ENCODE data around the gene ERMP1. TPM values are rescaled to one million over a fixed set of nuclear protein-coding genes. Genes with fewer than 3 reads are reported as not detected.
"Not testable (repeated sequence)": the region's sequence is repeated elsewhere in the genome, so short reads cannot be mapped to it uniquely, and the experiment has no call there.

Gene ERMP1
- polyA plus RNA-seq, 1 of the 3 experiments (the other 2 are of a cell fraction), result 5.9 TPM

DNA sequence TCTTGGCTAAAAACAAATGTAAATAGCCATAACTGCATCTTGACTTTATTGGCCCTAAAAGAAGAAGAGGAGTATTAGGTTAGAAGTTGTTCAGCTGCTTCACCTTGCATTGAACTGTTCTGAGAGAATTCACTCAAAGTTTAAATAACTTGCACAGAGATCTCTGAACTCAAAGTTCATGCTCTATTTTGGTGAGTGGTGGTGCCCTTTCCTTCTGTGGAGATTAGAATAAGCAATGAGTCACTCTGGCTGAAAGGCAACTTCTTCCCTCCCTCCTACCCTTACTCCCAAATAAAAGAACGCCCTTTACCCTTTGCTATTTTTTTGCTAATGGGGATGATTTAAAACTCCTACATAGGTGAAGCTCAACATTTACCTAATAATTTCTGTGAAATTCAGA lies 48.9 kb downstream of the ERMP1 start (continued):
- TF ChIP-seq, protein P1, sequence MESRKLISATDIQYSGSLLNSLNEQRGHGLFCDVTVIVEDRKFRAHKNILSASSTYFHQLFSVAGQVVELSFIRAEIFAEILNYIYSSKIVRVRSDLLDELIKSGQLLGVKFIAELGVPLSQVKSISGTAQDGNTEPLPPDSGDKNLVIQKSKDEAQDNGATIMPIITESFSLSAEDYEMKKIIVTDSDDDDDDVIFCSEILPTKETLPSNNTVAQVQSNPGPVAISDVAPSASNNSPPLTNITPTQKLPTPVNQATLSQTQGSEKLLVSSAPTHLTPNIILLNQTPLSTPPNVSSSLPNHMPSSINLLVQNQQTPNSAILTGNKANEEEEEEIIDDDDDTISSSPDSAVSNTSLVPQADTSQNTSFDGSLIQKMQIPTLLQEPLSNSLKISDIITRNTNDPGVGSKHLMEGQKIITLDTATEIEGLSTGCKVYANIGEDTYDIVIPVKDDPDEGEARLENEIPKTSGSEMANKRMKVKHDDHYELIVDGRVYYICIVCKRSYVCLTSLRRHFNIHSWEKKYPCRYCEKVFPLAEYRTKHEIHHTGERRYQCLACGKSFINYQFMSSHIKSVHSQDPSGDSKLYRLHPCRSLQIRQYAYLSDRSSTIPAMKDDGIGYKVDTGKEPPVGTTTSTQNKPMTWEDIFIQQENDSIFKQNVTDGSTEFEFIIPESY (IDR thresholded peaks at IDR 0.05; ENCODE audit: borderline replicate concordance, low read depth), result no peak

DNA sequence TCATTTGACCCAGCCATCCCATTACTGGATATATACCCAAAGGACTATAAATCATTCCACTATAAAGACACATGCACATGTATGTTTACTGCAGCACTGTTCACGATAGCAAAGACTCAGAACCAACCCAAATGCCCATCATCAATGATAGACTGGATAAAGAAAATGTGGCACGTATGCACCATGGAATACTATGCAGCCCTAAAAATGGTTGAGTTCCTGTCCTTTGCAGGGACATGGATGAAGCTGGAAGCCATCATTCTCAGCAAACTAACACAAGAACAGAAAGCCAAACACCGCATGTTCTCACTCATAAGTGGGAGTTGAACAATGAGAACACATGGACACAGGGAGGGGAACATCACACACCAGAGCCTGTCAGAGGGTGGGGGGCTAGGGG lies 49.5 kb downstream of the ERMP1 start:
- H3F3A ChIP-seq (replicated peaks; ENCODE audit: insufficient read depth); CTCF ChIA-PET; H3K4me1 ChIP-seq (ENCODE audit: control insufficient read depth in 1 of 2, insufficient read depth in 2 of 2, low read depth in 1 of 2, low read length in 1 of 2); H3K9me2 ChIP-seq; H3K27me3 ChIP-seq (ENCODE audit: insufficient read depth); H3K9ac ChIP-seq; H3K4me3 ChIP-seq (ENCODE audit: low read depth in 2 of 2, low read length in 1 of 2); H3K9me3 ChIP-seq; H3K79me2 ChIP-seq (ENCODE audit: insufficient read depth); H3K27ac ChIP-seq (ENCODE audit: low read depth in 2 of 2, low read length in 1 of 2); DNase-seq; H4K20me1 ChIP-seq (ENCODE audit: insufficient read depth); H3K4me2 ChIP-seq; H2AFZ ChIP-seq (ENCODE audit: low read depth); POLR2A ChIA-PET: not testable (repeated sequence)
- 95% methylated on average over 3 of the region's 3 CpGs for WGBS (ENCODE audit: low lambda C conversion rate)
- peaks cover 38 to 49% of the 10 kb centered on the region in 2 experiments for H3K36me3 ChIP-seq (replicated peaks in 1 of 2; ENCODE audit: control insufficient read depth in 1 of 2, insufficient read depth in 2 of 2, low read length in 1 of 2)

DNA sequence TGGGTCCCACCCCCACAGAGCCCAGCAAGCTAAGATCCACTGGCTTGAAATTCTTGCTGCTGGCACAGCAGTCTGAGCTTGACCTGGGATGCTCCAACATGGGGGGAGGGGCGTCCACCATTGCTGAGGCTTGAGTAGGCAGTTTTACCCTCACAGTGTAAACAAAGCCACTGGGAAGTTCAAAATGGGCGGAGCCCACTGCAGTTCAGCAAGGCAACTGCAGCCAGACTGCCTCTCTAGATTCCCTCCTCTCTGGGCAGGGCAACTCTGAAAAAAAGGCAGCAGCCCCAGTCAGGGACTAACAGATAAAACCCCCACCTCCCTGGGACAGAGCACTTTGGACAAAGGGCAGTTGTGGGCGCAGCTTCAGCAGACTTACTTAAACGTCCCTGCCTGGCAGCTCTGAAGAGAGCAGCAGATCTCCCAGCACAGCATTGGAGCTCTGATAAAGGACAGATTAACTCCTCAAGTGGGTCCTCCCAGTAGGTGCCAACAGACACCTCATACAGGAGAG lies 53.2 kb downstream of the ERMP1 start:
- H4K20me1 ChIP-seq (ENCODE audit: insufficient read depth); H3K4me3 ChIP-seq (ENCODE audit: low read depth in 2 of 2, low read length in 1 of 2); H2AFZ ChIP-seq (ENCODE audit: low read depth); H3F3A ChIP-seq (replicated peaks; ENCODE audit: insufficient read depth); H3K4me2 ChIP-seq; CTCF ChIA-PET; H3K4me1 ChIP-seq (ENCODE audit: control insufficient read depth in 1 of 2, insufficient read depth in 2 of 2, low read depth in 1 of 2, low read length in 1 of 2); DNase-seq; H3K27me3 ChIP-seq (ENCODE audit: insufficient read depth); H3K79me2 ChIP-seq (ENCODE audit: insufficient read depth); POLR2A ChIA-PET; H3K9ac ChIP-seq; H3K9me2 ChIP-seq; H3K27ac ChIP-seq (ENCODE audit: low read depth in 2 of 2, low read length in 1 of 2): not testable (repeated sequence)
- 95% methylated on average over 3 of the region's 4 CpGs for WGBS (ENCODE audit: low lambda C conversion rate)
- Histone ChIP-seq H3K36me3 (replicated peaks in 1 of 2; ENCODE audit: control insufficient read depth in 1 of 2, insufficient read depth in 2 of 2, low read length in 1 of 2) (peaks cover 50 to 71% of the 10 kb centered on the region in 2 experiments), H3K9me3 (peaks cover 18% of the 10 kb centered on the region)

DNA sequence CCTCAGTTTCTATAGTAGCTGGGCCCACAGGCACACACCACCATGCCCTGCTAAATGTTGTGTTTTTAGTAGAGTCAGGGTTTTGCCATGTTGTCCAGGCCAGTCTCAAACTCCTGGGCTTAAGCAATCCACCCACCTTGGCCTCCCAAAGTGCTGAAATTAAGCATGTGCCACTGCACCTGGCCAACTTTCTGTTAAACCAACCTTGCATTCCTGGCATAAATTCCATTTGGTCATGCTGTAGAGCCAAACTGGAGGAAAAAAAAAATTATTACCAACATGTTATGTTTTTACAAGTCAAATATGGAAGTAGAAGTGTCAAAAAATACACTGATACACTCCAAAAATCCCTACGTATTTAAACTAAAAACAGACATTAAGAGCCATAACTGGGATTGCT lies 54.1 kb downstream of the ERMP1 start:
- DNase-seq, result no peak
- 100% methylated on average over 1 of the region's 1 CpG for WGBS (ENCODE audit: low lambda C conversion rate)
- POLR2A ChIA-PET, result no interaction called here
- Histone ChIP-seq H3F3A (replicated peaks; ENCODE audit: insufficient read depth) (peaks cover 10% of the 10 kb centered on the region), H3K27me3 (ENCODE audit: insufficient read depth) (no peaks in the 10 kb centered on the region), H3K36me3 (replicated peaks in 1 of 2; ENCODE audit: control insufficient read depth in 1 of 2, insufficient read depth in 2 of 2, low read length in 1 of 2) (peaks cover 57 to 79% of the 10 kb centered on the region in 2 experiments), H3K79me2 (ENCODE audit: insufficient read depth) (no peaks in the 10 kb centered on the region), H3K9me2 (no peaks in the 10 kb centered on the region), H3K27ac (ENCODE audit: low read depth in 2 of 2, low read length in 1 of 2) (no peak overlapping the region), H2AFZ (ENCODE audit: low read depth) (no peak overlapping the region), H3K9me3 (peaks cover 18% of the 10 kb centered on the region), H4K20me1 (ENCODE audit: insufficient read depth) (no peaks in the 10 kb centered on the region), H3K4me2 (no peak overlapping the region), H3K4me1 (ENCODE audit: control insufficient read depth in 1 of 2, insufficient read depth in 2 of 2, low read depth in 1 of 2, low read length in 1 of 2) (peaks cover 0 to 3% of the 10 kb centered on the region in 2 experiments; a peak in 1 of 4 replicates), H3K9ac (no peak overlapping the region), H3K4me3 (ENCODE audit: low read depth in 2 of 2, low read length in 1 of 2) (no peak overlapping the region)
- CTCF ChIA-PET, result interaction anchor here (0.7 kb wide), 1 partner anchor 53 kb away, joined by 3 read pairs; no protein-coding TSS in a partner anchor
- TF ChIP-seq POLR2AphosphoS5 (IDR thresholded peaks at IDR 0.05; ENCODE audit: low read depth, low read length) (no peak), FOXJ3 (CRISPR knock-in tag; IDR thresholded peaks at IDR 0.05) (no peak), YY1 (IDR thresholded peaks at IDR 0.05; ENCODE audit: low read depth) (no peak), SMC3 (IDR thresholded peaks at IDR 0.05; ENCODE audit: low read depth, low read length) (no peak), GABPA (IDR thresholded peaks at IDR 0.05; ENCODE audit: low read depth) (no peak), RXRA (IDR thresholded peaks at IDR 0.05; ENCODE audit: borderline replicate concordance, low read depth) (no peak), EP300 (IDR thresholded peaks at IDR 0.05; ENCODE audit: borderline replicate concordance in 1 of 2, low read depth in 1 of 2, low read length in 1 of 2) (no peak)
- TF ChIP-seq, protein P2, sequence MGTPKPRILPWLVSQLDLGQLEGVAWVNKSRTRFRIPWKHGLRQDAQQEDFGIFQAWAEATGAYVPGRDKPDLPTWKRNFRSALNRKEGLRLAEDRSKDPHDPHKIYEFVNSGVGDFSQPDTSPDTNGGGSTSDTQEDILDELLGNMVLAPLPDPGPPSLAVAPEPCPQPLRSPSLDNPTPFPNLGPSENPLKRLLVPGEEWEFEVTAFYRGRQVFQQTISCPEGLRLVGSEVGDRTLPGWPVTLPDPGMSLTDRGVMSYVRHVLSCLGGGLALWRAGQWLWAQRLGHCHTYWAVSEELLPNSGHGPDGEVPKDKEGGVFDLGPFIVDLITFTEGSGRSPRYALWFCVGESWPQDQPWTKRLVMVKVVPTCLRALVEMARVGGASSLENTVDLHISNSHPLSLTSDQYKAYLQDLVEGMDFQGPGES (IDR thresholded peaks at IDR 0.05; ENCODE audit: low read depth, low read length), result no peak
- TF ChIP-seq, protein P3, sequence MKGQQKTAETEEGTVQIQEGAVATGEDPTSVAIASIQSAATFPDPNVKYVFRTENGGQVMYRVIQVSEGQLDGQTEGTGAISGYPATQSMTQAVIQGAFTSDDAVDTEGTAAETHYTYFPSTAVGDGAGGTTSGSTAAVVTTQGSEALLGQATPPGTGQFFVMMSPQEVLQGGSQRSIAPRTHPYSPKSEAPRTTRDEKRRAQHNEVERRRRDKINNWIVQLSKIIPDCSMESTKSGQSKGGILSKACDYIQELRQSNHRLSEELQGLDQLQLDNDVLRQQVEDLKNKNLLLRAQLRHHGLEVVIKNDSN (IDR thresholded peaks at IDR 0.05; ENCODE audit: borderline replicate concordance, low read depth), result no peak
- TF ChIP-seq, protein P1 (IDR thresholded peaks at IDR 0.05; ENCODE audit: borderline replicate concordance, low read depth), result no peak
- TF ChIP-seq, protein P4, sequence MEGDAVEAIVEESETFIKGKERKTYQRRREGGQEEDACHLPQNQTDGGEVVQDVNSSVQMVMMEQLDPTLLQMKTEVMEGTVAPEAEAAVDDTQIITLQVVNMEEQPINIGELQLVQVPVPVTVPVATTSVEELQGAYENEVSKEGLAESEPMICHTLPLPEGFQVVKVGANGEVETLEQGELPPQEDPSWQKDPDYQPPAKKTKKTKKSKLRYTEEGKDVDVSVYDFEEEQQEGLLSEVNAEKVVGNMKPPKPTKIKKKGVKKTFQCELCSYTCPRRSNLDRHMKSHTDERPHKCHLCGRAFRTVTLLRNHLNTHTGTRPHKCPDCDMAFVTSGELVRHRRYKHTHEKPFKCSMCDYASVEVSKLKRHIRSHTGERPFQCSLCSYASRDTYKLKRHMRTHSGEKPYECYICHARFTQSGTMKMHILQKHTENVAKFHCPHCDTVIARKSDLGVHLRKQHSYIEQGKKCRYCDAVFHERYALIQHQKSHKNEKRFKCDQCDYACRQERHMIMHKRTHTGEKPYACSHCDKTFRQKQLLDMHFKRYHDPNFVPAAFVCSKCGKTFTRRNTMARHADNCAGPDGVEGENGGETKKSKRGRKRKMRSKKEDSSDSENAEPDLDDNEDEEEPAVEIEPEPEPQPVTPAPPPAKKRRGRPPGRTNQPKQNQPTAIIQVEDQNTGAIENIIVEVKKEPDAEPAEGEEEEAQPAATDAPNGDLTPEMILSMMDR (IDR thresholded peaks at IDR 0.05), result no peak
